Breast epithelium (tissue), 3 donors: ENCODE data around the gene DDX46.

ENCODE experiments used
- POLR2AphosphoS5 ChIP-seq, 3 donors: sonication (generic); formaldehyde crosslinking; IDR thresholded peaks; one replicate each; pipeline ENCODE4 v1.6.1; 2017; ENCODE audit warnings: antibody characterized with exemption in 3 of 3
- TF ChIP-seq, protein P1 (sequence below), 3 donors: fragments of 450-650 bp; IDR thresholded peaks; one replicate each; pipeline ENCODE4 v1.5.1; 2016 to 2017; ENCODE audit warnings: antibody characterized with exemption in 3 of 3, mild to moderate bottlenecking in 3 of 3, moderate library complexity in 3 of 3

DNA sequence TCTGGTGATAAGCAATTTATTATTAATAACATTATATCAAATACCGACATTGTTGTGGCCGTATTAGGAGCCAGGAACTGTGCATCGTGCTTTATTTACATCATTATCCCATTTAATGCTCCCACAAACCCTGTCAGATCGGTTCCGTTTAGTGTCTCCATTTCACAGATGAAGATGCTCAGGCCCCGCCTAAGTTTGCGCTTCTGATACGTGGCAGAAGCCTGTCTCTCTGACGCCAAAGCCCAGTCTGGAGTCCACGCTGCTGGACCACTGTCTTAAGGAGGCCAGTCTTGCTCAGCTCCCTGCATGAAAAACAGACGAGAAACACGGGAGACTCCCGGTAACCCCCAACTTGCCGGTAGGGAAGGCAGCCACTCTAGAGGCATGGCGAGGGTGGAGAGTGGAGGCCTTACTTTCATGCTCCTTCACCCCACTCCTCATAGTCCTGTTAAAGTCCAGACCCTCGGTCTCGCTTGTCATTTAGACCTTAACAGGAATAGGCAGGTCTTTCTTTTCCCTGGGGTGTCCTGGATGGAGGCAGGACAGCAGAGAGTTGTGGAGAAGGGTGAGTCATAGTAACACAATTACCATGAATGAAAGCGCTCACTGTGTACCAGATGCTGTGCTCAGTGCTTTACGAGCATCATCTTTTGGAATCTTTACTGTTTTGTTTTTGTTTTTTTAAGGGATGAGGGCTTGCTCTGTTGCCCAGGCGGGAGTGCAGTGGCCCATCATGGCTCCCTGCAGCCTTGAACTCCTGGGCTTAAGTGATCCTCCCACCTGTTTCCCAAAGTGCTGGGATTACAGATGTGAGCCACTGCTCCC, 116.5 kb downstream of the DDX46 start:
- TF ChIP-seq, protein P1, sequence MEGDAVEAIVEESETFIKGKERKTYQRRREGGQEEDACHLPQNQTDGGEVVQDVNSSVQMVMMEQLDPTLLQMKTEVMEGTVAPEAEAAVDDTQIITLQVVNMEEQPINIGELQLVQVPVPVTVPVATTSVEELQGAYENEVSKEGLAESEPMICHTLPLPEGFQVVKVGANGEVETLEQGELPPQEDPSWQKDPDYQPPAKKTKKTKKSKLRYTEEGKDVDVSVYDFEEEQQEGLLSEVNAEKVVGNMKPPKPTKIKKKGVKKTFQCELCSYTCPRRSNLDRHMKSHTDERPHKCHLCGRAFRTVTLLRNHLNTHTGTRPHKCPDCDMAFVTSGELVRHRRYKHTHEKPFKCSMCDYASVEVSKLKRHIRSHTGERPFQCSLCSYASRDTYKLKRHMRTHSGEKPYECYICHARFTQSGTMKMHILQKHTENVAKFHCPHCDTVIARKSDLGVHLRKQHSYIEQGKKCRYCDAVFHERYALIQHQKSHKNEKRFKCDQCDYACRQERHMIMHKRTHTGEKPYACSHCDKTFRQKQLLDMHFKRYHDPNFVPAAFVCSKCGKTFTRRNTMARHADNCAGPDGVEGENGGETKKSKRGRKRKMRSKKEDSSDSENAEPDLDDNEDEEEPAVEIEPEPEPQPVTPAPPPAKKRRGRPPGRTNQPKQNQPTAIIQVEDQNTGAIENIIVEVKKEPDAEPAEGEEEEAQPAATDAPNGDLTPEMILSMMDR (IDR thresholded peaks at IDR 0.05): no peak
- TF ChIP-seq POLR2AphosphoS5 (IDR thresholded peaks at IDR 0.05): no peak
